Fibroblast of gingiva (primary cell): ENCODE data around the gene MYOM1.
A peak's percentile ranks its signal among the peaks of the same experiment; 100 is the strongest.

ENCODE experiments used
- DNase-seq: peaks from one replicate; pipeline ENCODE4 v3.0.0-alpha.2; 2011; ENCODE audit warnings: low read depth

MYOM1 gene

DNA sequence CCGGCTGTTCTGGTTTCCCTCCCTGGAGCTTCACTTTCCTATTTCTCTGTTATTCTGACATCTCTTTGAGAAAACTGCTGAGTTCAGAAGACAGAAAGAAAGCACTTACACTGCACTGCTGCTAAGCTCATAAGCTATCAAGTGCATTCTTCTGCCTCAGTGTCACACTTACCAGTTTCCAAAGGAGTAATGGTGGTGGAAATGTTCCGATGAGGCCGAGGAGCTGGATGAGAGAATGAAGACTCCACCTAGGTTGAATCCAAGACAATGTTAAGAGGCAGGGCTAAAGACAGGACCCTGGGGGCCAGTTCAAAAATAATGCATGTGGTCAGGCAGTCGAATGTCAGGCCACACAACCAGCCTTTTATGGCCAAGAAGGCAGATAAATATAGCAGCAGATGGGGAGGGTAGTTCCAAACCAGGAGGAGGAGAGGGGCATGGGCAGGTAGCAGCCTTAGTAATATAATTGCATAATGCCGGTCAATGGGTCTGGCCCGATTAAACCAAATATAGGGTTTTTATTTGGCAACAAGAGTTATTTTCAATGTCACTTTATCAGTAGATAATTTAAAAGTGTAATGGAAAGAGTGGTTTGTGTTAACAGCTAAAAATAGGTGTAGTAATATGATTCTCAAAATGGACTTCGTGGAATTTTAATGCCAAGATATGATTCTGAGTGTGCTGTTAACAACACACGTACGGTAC lies at the start of gene MYOM1:
Gene MYOM1 (minus strand): TSS at position 338 of the 705 bp plus-strand sequence. CDS start 4,745 bp downstream, outside the sequence.
- no peak for DNase-seq

DNA sequence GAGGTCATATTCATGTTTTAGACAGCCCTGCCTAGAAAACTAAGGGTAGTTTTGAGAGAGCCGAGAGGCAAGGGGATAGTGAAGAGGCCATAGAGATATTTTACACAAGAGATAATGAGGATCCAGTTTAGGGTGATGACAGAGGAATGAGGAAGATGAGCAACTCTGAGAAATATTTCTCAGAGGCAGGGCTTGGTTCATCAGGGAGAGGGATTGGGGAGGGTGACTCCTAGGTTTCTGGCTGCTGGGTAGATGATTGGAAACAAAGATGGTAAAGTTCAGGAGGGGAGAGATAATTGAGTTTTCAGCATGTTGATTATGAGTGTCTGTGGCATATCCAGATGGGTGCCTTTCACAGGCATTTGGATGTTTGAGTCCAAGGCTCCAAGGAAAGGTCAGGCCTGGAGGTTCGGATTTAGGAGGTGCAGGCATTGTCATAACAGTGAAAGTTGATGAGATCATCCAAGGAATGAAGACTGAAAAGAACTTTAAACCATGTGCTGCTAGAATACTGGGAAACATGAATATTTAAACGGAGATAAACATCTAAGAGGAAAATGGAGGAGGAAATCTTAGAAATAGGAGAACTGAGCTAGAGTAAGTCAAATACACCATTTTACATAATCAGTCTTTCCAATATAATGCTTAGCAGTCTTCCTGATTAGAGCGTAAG lies 49.6 kb upstream of the MYOM1 start:
- DNase-seq = no peak

DNA sequence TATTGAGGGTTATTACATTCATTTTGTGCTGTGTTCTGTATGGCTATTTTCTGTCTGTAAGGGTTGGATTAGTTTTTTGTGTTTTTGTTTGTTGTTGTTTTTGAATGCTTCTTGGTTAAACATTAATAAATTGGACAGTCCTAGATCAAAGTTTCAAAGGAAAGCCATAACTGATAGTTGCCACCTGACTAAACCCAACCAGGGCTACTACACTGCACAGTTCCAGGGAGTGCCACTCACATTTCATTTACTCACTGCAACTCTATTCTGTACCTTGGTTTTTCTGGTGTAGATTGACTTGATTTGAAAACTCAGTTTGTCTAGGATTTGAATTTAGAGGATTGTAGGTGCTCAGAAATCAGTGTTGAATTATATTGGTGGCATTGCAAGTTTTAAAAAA lies 48.5 kb upstream of the MYOM1 start:
- DNase-seq = no peak

DNA sequence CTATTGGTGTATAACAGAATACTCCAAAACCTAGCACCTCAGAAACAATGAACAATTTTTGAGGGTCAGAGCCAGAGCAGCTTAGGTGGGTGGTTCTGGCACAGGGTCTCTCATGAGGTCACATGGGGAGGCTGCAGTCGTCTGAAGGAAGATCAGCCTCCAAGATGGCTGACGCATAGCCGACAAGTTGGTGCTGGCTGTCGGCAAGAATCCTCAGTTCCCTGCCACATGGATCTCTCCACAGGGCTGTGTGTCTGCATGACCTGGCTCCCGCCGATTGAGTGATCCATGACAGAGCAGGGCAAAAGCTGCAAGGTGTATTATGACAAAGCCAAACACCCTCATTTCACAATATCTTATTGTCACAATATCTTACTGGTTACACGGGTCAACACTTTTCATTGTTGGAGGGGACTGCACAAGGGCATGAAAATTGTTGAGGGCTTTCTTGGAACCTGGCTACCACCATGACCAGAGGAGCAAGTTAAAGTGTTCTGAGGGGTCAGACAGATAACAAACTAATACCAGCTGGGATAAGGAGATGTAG lies 46.4 kb upstream of the MYOM1 start:
- DNase-seq = no peak

DNA sequence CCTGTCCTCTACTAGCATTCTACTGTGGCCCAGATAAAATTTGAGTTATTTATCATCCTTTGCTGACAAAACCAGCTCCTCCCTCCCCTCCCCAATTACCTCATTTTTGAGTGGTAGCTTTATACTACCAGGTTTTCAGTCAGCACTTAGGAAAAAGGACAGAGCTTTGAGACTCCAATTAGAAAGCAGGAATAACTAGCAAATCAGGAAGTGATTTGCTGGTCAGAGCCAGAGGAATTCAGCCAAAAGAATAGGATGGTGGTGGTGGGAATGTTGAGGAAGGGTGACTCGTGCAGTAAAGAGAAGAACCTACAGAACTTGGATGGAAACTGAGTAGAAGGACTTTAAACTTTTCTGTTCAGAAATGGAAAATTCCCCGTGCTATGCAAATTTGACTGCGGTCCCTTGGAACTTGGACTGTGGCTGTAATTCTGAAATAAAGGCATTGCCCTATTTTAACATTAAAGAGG lies 45.8 kb upstream of the MYOM1 start:
- no peak for DNase-seq

DNA sequence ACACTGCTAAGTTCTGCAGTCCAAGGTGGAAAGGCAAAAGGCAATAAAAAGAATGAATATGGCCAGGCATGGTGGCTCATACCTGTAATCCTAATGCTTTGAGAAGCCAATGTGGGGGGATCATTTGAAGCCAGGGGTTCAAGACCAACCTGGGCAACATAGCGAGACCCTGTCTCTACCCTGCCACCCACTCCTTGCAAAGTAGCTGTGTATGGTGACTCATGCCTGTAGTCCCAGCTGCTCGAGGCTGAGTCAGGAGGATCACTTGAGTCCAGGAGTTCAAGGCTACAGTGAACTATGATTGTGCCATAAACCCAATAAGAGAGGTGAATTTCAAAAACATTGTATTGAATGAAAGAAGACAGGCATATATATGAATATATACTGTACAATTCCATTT lies 44.6 kb upstream of the MYOM1 start:
- no peak for DNase-seq

DNA sequence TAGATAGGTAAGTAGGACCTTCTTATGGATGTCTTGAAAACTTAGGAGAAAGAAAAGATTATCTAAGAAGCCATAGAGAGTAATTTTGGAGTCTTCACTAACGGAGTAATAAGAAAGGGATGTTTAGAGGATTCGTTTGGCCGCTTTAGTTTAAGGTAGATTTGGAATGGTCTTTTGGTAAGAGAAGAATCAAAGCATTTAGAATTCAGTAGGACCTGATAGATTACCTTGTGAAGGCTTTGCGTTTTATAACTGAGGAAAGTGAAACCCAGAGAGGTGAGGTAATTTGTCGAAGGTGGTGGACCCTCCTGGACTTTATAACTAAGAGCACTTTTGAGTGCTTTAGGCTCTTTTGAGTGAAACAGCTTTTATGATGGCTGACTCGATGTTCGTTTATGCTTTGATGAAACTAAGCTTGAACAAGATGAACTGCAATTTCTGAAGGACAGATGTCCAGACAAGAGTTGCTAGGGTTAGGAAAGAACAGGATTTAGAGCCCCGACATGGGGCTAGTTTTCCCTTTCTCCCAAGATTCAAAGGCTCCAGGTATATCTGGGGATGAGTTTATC lies 43.4 kb upstream of the MYOM1 start:
- no peak for DNase-seq

DNA sequence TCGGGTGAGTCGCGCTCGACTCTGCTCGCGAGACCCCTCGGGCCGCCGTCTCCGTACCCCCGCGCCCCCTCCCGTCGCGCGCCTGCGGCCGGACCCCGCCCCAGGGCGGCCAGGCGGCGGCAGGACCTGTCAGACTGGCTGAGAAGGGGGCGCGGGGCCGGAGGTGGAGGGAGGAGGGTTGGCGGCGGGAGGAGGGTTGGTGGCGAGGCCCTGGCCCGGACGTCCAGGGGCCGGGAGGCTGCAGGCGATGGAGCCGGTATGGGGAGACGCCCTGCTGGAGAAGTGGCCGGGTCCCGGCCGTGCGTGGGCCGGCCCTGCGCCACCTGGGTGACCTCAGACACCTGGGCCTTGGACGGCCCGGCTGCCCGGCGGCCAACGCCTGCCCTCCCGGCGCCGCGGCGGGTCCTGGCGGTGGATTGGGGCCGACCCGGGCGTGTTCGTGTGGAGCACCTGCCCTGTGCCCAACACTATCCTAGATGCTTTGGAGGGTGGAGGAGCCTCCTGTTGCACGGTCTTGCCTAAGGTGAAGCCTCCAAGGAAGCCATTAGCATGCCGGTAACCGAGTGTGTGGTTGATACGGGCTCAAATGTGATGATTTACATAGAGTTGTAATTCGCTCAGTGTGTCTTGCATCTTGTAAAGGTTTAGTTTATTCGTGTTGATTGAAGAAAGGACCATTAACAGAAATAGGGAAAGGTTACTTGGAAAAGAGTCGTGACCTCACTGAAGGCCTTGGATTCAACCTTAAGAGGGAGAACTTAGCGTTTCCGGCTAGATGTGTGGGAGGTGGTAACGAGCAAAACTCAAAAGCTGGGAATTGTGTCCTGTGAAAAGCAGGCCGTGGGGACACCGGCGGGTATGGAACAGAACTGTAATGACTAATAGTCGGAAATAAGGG lies 42.7 kb upstream of the MYOM1 start:
- DNase-seq = peak; percentile 12

DNA sequence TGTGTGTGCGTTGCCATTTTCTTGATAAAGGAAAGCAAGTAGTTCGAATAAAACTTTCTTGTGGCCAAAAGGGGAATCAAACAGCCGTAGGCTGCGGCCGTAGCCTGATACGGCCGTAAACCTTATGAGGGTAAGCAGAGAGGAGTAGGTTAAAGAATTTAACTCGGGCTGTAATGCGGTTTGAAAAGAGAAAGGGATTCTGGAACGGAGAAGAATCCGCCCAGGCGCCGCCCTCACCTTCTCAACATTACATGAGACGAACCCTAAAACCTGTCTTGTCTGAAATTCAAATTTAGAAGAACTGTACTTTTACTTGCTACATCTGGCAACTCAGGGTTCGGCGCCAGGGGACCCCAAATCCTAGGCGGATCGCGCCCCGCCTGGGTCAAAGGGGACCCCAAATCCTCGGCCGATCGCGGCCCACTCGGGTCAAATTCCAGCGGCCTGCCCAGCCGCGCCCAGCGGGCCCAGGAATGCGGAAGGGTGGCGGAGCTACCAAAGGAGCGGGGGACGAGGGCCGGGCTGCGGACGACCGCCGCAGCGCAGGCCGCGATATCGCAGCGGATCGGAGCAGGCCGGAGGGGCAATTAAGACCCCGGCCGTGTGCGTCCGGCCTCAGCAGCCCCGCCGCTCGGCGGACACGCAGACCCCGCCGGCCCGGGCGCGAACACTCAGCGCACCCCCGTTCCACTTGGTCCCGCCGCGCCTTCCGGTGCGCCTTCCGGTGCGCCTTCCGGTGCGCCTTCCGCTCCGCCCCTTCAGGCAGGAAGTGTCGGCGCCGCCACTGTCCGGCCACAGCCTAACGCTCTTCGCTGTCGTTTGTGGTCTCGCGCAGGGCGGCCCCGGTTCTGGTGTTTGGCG lies 41.8 kb upstream of the MYOM1 start, which contains the start of gene MYL12B:
Gene MYL12B (plus strand): TSS at position 761 of the 861 bp plus-strand sequence. CDS start 10,766 bp downstream, outside the sequence.
- DNase-seq = peak; percentile 80

DNA sequence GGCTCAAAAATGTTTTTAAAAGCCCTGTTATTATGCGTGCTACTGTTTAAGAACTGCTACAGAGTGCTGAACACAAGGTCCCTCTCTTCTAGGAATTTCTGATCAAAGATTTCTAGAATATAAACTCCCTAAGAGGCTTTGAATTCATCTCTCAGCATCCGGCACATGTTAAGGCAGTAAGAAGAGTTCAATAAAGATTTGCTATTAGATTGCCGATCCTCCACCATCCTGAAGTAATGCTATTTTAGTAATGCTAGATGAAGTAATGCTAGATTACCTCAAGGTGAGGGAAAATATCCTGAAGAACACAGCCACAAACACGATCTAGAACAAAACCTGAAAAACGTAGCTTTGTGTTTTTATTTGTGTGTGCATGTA lies 41.2 kb upstream of the MYOM1 start:
- no peak for DNase-seq

DNA sequence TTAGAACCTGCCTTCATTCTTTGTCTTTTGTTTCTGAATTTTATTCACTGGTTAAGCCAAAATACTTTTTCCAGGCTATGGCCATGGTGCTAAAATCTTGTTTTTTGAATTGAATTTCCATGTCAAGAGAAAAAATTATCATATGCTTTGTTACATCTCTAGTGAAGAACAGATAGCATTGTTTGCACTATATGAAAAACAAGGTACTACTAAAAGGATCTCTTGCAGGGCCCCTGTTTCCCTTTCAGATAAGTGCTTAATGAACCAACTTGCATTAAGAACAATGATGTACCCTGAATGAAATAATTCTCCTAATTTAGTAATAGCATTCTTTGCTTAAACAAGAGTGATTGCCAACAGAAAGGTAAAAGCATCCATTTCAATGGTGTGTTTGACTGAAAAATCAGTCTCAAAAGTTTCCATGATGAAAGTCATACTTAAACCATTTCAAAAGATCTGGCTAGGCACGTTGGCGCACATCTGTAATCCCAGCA lies 37.9 kb upstream of the MYOM1 start:
- DNase-seq = no peak

DNA sequence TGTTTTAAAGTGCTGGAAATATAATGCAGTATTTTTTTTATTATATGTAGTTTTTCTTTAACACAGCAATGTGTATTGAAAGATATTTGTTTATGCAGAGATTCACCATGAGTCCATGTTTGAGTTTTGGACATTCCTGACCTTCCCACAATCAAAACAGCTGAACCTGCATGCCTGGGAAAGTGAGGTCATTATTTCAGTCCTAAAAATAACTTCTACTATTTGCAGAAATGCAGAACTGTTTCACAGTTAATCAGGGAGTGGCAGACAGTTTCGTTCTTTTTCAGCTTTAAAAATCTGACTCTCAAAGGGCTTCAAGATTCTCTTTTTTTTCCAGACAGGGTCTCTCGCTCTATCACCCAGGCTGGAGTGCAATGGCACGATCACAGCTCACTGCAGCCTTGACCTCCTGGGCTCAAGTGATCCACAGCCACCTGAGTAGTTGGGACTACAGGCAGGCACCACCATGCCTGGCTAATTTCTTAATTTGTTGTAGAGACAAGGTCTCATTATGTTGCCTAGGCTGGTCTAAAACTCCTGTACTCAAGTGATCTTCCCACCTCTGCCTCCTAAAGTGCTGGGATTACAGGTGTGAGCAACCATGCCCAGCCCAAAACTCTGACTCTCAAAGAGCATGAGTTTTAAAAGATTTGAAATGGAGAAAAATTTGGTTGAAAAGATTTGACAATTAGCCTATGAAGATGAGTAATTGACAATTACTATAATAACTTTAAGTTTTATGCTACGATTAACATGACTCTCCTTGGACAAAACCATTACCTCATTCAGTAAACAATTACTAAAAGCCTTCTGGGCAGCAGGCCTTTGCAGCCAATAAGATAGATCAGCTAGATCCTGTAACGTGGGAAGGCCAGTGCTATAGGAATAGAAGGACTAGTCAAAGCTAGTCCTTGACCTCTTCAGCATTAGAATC lies 37.2 kb upstream of the MYOM1 start:
- DNase-seq = peak; percentile 18

DNA sequence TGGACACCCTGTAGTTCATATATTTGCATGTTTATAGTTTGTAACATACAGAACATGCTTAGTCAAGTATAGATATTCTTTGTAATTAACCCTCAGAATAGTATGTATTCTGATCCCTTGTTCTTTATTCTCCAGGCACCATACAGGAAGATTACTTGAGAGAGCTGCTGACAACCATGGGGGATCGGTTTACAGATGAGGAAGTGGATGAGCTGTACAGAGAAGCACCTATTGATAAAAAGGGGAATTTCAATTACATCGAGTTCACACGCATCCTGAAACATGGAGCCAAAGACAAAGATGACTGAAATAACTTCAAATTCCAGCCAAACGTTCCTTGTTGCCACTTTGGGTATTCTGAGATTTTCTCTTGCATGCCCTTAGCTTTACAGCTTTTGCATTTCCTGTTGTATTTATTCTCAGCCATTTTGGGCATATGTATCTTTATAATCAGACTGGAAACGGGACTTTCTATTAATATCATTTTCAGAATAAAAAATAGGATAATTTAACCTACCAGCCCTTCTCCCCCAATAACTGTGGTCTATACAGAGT lies 35.9 kb upstream of the MYOM1 start:
- DNase-seq = no peak

DNA sequence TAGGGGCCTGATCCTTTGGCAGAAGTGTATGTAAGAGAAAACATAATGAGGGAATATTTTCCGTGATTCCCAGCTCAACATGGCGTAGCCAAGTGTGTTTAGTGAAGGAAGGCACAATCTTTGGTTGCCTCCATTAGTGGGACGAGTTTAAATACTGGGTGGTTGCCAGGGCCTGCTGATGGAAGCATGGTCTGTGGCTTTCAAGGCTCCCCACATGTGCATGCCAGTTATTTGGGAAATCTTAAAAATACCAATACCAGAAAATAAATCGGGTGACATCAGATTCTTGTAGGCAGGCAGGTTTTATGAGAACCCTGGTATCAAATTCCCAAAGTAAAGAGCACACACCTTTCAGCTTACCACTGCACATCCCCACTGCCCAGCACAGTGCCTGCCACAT lies 35.0 kb upstream of the MYOM1 start:
- DNase-seq = no peak

DNA sequence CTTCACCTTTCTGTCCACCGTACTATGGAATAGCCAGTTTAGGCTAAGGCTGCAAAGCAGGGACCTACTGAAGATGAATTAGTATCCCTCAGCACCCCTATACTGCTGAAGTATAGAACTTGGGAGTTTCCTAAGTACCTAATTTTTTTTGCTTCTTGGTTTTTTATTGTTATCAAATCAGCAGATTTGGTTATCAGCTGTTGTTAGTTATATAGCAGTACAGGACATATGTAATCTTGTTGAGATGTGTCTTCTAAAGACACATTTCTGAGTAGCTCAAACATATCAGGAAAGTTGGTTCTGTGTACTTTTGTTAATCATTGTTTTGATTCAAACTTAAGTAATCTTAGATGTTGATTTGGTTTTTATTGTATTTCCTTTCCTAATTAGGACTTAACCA lies 33.1 kb upstream of the MYOM1 start:
- no peak for DNase-seq

DNA sequence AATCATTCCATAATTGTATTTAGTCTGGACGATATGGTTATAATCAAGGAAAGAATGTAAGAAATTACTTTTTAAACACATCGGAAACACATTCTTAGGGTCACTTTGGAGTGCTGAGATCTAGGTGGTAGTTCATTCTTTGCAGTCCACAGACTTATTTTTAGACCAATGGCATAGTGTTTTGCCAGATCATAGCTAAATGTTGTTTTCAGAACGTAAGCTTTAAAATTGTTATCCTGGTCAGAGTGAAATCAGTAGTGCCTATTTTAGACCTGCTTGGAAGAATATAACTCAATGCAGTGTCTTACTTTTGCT lies 32.2 kb upstream of the MYOM1 start:
- peak; percentile 20 for DNase-seq

DNA sequence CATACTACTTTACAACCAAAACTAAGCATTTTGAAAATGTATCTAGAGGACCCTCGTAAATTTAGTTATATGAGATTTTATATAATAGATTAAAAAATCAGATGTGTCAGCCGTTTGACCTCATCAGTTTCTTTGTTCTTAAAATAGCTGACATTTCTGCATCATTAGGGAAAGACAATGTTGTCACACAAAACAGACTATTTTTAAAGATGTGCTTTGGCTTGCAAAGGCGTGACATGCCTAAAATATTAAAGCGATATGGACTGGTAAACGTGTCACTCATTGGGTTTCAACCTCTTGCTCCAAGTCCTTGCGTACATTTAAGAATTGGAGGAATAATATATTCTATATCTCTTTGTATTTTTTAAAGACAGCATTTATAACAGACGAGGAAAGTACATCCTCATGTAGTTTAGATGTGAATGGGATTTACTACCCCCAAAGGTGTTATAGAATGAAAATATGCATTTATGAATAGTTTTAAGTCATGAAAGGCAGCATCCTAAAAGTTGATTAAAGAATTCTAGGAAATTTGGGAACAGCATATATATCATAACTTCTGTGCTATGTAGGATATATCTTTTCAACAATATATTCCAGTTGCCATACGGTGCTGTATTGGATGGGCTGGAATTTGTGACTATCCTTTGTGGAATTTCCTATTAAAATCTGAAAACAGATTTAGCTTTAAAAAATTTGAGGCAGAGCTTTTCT lies 31.6 kb upstream of the MYOM1 start:
- no peak for DNase-seq

DNA sequence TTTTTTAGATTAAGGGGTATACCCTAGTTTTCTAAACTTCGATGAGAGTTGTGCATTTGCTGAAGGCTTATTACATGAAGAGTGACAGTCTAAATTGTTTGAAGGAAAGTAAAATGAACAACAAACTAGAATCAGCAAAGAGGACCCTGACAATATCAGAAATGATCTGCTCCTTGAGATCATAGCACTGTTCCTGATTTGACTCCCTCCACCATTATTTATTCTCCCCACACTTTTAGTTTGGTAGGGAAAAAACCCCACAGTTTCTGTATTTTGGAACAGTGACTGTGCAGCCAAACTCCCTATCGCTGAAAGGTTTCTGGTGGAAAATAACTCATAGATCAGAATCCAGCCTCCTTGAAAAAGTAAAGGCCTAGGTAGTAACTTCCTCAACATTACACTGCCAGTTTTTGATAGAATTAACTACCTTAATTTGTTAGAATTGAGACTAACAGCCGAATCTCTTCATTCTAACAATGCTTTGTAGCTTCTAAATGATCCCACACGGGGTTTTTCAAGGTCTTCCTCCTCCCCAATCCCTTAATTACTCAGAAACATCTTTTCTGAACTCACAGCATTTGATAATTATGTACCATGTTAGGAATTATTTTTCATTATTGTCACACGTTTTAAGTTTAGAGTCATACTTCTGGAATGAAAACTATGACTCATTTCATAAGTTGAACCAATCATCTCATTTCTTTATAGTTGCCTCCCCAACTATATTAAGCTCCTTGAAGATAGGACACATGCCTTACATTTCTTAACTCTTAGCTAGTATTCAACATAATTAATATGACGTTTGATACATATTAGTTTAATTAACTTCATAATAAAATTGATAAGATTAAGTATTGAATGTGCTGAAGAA lies 30.7 kb upstream of the MYOM1 start:
- peak; percentile 67 for DNase-seq
